Osteocyte (in vitro differentiated cells): ENCODE data around the gene RBM20. TPM values are rescaled to one million over a fixed set of nuclear protein-coding genes. Genes with fewer than 3 reads are reported as not detected.
A peak's percentile ranks its signal among the peaks of the same experiment; 100 is the strongest.

Experiments
- DNase-seq: peaks from one replicate; pipeline ENCODE4 v3.0.0; 2021; ENCODE audit warnings: mixed read lengths; ENCODE audit not compliant: unreplicated experiment; ENCODE audit errors: extremely low spot score
- H3K27ac Mint-ChIP-seq: one replicate; pipeline ENCODE4 v1.8.0; 2021; ENCODE audit warnings: mild to moderate bottlenecking, mixed read lengths; ENCODE audit not compliant: unreplicated experiment
- H3K27me3 Mint-ChIP-seq: one replicate; pipeline ENCODE4 v1.8.0; 2021; ENCODE audit warnings: mixed read lengths; ENCODE audit not compliant: unreplicated experiment
- H3K36me3 Mint-ChIP-seq: one replicate; pipeline ENCODE4 v1.8.0; 2021; ENCODE audit warnings: mixed read lengths; ENCODE audit not compliant: unreplicated experiment
- H3K4me1 Mint-ChIP-seq: one replicate; pipeline ENCODE4 v1.8.0; 2021; ENCODE audit warnings: mixed read lengths; ENCODE audit not compliant: unreplicated experiment
- H3K4me3 Mint-ChIP-seq: one replicate; pipeline ENCODE4 v1.8.0; 2021; ENCODE audit warnings: mild to moderate bottlenecking, moderate library complexity, mixed read lengths; ENCODE audit not compliant: unreplicated experiment
- H3K9me3 Mint-ChIP-seq: one replicate; pipeline ENCODE4 v1.8.0; 2021; ENCODE audit warnings: mixed read lengths; ENCODE audit not compliant: unreplicated experiment
- CTCF ChIP-seq: fragments of 200-600 bp; sonication (generic); IDR thresholded peaks from 2 replicates; pipeline ENCODE4 v1.5.0; 2021; ENCODE audit warnings: antibody characterized with exemption, mild to moderate bottlenecking, moderate library complexity
- long read RNA-seq: library from polyadenylated mRNA; unstranded; transcript quantifications from one replicate; pipeline ENCODE4 v2.0.0, GENCODE V29; 2021
- total RNA-seq: library from RNA; stranded (reverse); gene quantifications from 2 replicates; pipeline ENCODE4 v1.2.1, GENCODE V29; 2021

Gene RBM20
- 1.6 and 2.3 TPM in 2 replicates for total RNA-seq
- long read RNA-seq, partial matches to known transcripts, result 1 of 1 reads
- long read RNA-seq, other reads (novel, unspliced or antisense), result 0 of 1 reads

- H3K27ac Mint-ChIP-seq, result no peak within 1 kb of the TSS
- no peak for DNase-seq
- no peak for TF ChIP-seq CTCF
- H3K4me3 Mint-ChIP-seq, result peak within 1 kb of the TSS; percentile 74
- H3K4me1 Mint-ChIP-seq, result peaks cover 26% of the 10 kb centered on the region
- no peaks in the 10 kb centered on the region for H3K9me3 Mint-ChIP-seq
- no peaks in the 10 kb centered on the region for H3K36me3 Mint-ChIP-seq
- peaks cover 41% of the 10 kb centered on the region for H3K27me3 Mint-ChIP-seq
Measured at GRCh38 chr10:110643653-110644597, at the start of gene RBM20. TSS of gene RBM20 (plus strand) at chr10:110644336. CDS start at chr10:110644455, 119 bp downstream.

- Mint-ChIP-seq H3K27me3 (no peaks in the 10 kb centered on the region), H3K4me1 (no peaks in the 10 kb centered on the region), H3K36me3 (peaks cover 35% of the 10 kb centered on the region), H3K4me3 (no peak overlapping the region), H3K9me3 (no peaks in the 10 kb centered on the region), H3K27ac (no peak overlapping the region)
- no peak for DNase-seq
- no peak for TF ChIP-seq CTCF
Measured at GRCh38 chr10:110597476-110597875, 46.7 kb upstream of the RBM20 start.

GRCh38 chr10:110600487-110601101, 43.5 kb upstream of the RBM20 start:
- H3K27me3 Mint-ChIP-seq, result no peaks in the 10 kb centered on the region
- DNase-seq, result no peak
- H3K27ac Mint-ChIP-seq, result no peak overlapping the region
- H3K36me3 Mint-ChIP-seq, result peaks cover 46% of the 10 kb centered on the region
- H3K4me3 Mint-ChIP-seq, result no peak overlapping the region
- no peaks in the 10 kb centered on the region for H3K4me1 Mint-ChIP-seq
- no peaks in the 10 kb centered on the region for H3K9me3 Mint-ChIP-seq
- TF ChIP-seq CTCF, result peak; percentile 74

GRCh38 chr10:110601581-110601980, 42.6 kb upstream of the RBM20 start:
- TF ChIP-seq CTCF, result no peak
- Mint-ChIP-seq H3K9me3 (no peaks in the 10 kb centered on the region), H3K27ac (no peak overlapping the region), H3K4me3 (no peak overlapping the region), H3K27me3 (no peaks in the 10 kb centered on the region), H3K36me3 (peaks cover 43% of the 10 kb centered on the region), H3K4me1 (no peaks in the 10 kb centered on the region)
- no peak for DNase-seq

- Mint-ChIP-seq H3K36me3 (peaks cover 15% of the 10 kb centered on the region), H3K9me3 (no peaks in the 10 kb centered on the region), H3K4me3 (no peak overlapping the region), H3K4me1 (no peaks in the 10 kb centered on the region), H3K27ac (no peak overlapping the region), H3K27me3 (peaks cover 3% of the 10 kb centered on the region)
- no peak for DNase-seq
- TF ChIP-seq CTCF, result no peak
Measured at GRCh38 chr10:110608087-110608486, 36.0 kb upstream of the RBM20 start.
